Regular cardiac myocyte (primary cell): ENCODE measurements around the gene MOB3C. TPM values are rescaled to one million over a fixed set of nuclear protein-coding genes. Genes with fewer than 3 reads are reported as not detected.

Experiments
- total RNA-seq: library from RNA; depleted of rRNA; stranded (reverse); fragments of >200 nt; gene quantifications from 2 replicates; pipeline ENCODE4 v1.2.3, GENCODE V29; 2014

The MOB3C gene
- 7.3 and 10.7 TPM in 2 replicates for total RNA-seq

GRCh38 chr1:46616277-46617107 lies at the start of gene MOB3C:
Gene MOB3C, minus strand, starts transcription at chr1:46616811. Its CDS starts 3,490 bp downstream, at chr1:46613321.

GRCh38 chr1:46603858-46604549 lies 12.6 kb downstream of the MOB3C start, which contains the start of gene MKNK1:
Gene MKNK1, minus strand, starts transcription at chr1:46604268. Its CDS starts 20,941 bp downstream, at chr1:46583327.

Other genes with a start within 250 kb of the MOB3C start
- 2.0 and 3.5 TPM in 2 replicates for gene FAAH, start 222.5 kb downstream of the MOB3C start, total RNA-seq
- not detected in 2 replicates for gene DMBX1, start 127.0 kb downstream of the MOB3C start, total RNA-seq
- not detected in 2 replicates for gene KNCN, start 65.2 kb downstream of the MOB3C start, total RNA-seq
- 11.3 and 13.8 TPM in 2 replicates for gene MKNK1, start 12.5 kb downstream of the MOB3C start, total RNA-seq
- 40.6 and 49.5 TPM in 2 replicates for gene ATPAF1, start 51.6 kb upstream of the MOB3C start, total RNA-seq
- gene TEX38, start 55.0 kb upstream of the MOB3C start, total RNA-seq = not detected in 2 replicates
- 27.0 and 35.2 TPM in 2 replicates for gene EFCAB14, start 102.3 kb upstream of the MOB3C start, total RNA-seq
- gene CYP4B1, start 182.2 kb upstream of the MOB3C start, total RNA-seq = 0.28 TPM in 1 of 2 replicates, not detected in the other